OCI-LY7 (cell line): ENCODE data around the gene EGFL7.

Experiments used
- EZH2phosphoT487 ChIP-seq: fragments of 200-600 bp; sonication (generic); IDR thresholded peaks from 2 replicates; pipeline ENCODE4 v1.6.1; 2018; ENCODE audit warnings: low read depth, borderline replicate concordance, mild to moderate bottlenecking, mixed run types, antibody characterized with exemption, low read length, moderate library complexity, mixed read lengths
- TF ChIP-seq, protein P1 (sequence below): fragments of 200-600 bp; sonication (generic); conservative IDR thresholded peaks from 2 replicates; pipeline ENCODE4 v1.5.1; 2014; ENCODE audit warnings: mild to moderate bottlenecking, antibody characterized with exemption, low read length, moderate library complexity, mixed read lengths

DNA sequence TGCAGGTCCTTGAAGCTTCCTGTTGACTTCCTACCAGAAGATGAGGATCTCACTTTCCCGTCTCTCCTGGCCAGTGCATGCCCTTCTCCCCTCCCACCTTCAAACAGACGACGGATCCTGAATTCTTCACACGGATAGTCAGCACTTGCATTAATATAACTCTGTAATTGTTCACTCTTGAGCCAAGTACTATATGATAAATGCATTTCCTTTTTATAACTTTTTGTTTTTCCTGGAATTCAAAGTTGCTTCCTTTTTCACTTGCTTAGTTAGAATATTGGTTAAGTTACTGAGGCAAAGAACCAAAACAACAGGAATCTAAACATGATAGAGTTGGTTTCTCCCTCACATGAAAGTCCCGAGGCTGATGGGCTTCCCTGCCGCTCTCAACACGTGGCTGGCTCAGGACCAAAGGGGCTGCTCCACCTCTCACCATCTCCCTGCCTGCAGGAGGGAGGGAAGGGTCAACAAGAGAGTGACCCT lies 20.2 kb upstream of the EGFL7 start:
- TF ChIP-seq, protein P1, sequence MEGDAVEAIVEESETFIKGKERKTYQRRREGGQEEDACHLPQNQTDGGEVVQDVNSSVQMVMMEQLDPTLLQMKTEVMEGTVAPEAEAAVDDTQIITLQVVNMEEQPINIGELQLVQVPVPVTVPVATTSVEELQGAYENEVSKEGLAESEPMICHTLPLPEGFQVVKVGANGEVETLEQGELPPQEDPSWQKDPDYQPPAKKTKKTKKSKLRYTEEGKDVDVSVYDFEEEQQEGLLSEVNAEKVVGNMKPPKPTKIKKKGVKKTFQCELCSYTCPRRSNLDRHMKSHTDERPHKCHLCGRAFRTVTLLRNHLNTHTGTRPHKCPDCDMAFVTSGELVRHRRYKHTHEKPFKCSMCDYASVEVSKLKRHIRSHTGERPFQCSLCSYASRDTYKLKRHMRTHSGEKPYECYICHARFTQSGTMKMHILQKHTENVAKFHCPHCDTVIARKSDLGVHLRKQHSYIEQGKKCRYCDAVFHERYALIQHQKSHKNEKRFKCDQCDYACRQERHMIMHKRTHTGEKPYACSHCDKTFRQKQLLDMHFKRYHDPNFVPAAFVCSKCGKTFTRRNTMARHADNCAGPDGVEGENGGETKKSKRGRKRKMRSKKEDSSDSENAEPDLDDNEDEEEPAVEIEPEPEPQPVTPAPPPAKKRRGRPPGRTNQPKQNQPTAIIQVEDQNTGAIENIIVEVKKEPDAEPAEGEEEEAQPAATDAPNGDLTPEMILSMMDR = no peak
- TF ChIP-seq EZH2phosphoT487 = no peak
